ENCODE results near the gene ATP11A.

Gene ATP11A

GRCh38 chr13:112711528-112712265 is 21.9 kb downstream of the ATP11A start:
- Histone ChIP-seq H3K9ac (no peak overlapping the region), H3K79me2 (peaks cover 11% of the 10 kb centered on the region), H3K27me3 (ENCODE audit: control insufficient read depth, insufficient read depth, low read length) (no peaks in the 10 kb centered on the region), H3K27ac (peak overlapping the region; percentile 72), H3K9me3 (ENCODE audit: control insufficient read depth, low read length) (no peaks in the 10 kb centered on the region), H3K4me2 (ENCODE audit: low read length) (peak overlapping the region; percentile 41), H3K4me3 (ENCODE audit: low read depth, low read length) (no peak overlapping the region), H2AFZ (peak overlapping the region; percentile 50), H3K36me3 (ENCODE audit: control insufficient read depth, insufficient read depth, low read length) (no peaks in the 10 kb centered on the region), H3K4me1 (peaks cover 8% of the 10 kb centered on the region)
- TF ChIP-seq, protein P1, sequence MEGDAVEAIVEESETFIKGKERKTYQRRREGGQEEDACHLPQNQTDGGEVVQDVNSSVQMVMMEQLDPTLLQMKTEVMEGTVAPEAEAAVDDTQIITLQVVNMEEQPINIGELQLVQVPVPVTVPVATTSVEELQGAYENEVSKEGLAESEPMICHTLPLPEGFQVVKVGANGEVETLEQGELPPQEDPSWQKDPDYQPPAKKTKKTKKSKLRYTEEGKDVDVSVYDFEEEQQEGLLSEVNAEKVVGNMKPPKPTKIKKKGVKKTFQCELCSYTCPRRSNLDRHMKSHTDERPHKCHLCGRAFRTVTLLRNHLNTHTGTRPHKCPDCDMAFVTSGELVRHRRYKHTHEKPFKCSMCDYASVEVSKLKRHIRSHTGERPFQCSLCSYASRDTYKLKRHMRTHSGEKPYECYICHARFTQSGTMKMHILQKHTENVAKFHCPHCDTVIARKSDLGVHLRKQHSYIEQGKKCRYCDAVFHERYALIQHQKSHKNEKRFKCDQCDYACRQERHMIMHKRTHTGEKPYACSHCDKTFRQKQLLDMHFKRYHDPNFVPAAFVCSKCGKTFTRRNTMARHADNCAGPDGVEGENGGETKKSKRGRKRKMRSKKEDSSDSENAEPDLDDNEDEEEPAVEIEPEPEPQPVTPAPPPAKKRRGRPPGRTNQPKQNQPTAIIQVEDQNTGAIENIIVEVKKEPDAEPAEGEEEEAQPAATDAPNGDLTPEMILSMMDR (IDR thresholded peaks at IDR 0.05) = peak; percentile 4

GRCh38 chr13:112712451-112713207 is 22.8 kb downstream of the ATP11A start:
- TF ChIP-seq, protein P1 (IDR thresholded peaks at IDR 0.05) = no peak
- H3K27ac ChIP-seq = peak overlapping the region; percentile 72
- H3K79me2 ChIP-seq = peaks cover 11% of the 10 kb centered on the region
- no peak overlapping the region for H3K4me3 ChIP-seq (ENCODE audit: low read depth, low read length)
- no peak overlapping the region for H3K9ac ChIP-seq
- H3K36me3 ChIP-seq (ENCODE audit: control insufficient read depth, insufficient read depth, low read length) = no peaks in the 10 kb centered on the region
- H2AFZ ChIP-seq = no peak overlapping the region
- no peaks in the 10 kb centered on the region for H3K9me3 ChIP-seq (ENCODE audit: control insufficient read depth, low read length)
- no peaks in the 10 kb centered on the region for H3K27me3 ChIP-seq (ENCODE audit: control insufficient read depth, insufficient read depth, low read length)
- H3K4me1 ChIP-seq = peaks cover 8% of the 10 kb centered on the region
- H3K4me2 ChIP-seq (ENCODE audit: low read length) = no peak overlapping the region

DNA sequence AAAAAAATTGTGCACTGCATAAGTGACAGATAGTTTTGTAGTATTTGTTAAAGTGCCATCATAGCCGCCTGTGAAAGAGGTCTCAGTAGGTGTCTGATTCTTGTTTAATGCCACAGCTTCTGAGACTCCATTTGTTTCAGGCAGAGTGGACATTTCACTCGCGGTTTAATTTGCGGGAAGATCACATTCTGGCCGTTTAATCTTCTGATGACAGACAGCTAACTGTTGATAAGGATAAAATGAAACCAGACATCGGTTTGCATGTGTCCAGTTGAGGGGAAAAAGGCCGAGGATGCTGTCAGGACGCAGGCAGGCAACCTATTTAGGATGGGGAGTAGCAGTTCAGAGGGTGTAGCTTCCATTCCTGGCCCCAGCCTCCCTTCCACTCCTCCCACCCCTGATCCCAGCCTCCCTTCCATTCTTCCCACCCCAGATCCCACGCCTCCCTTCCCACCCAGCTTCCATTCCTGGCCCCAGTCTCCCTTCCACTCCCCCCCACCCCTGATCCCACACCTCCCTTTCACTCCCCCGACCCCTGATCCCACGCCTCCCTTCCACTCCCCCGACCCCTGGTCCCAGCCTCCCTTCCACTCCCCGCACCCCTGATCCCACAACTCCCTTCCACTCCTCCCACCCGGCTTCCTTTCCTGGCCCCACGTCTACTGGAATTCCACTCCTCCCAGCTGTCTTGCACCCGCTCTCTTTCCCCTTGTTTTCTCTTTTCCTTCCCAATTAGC is 23.8 kb downstream of the ATP11A start:
- Histone ChIP-seq H3K36me3 (ENCODE audit: control insufficient read depth, insufficient read depth, low read length) (no peaks in the 10 kb centered on the region), H2AFZ (no peak overlapping the region), H3K4me2 (ENCODE audit: low read length) (no peak overlapping the region), H3K79me2 (peaks cover 9% of the 10 kb centered on the region), H3K27ac (no peak overlapping the region), H3K4me3 (ENCODE audit: low read depth, low read length) (no peak overlapping the region), H3K9me3 (ENCODE audit: control insufficient read depth, low read length) (no peaks in the 10 kb centered on the region), H3K27me3 (ENCODE audit: control insufficient read depth, insufficient read depth, low read length) (no peaks in the 10 kb centered on the region), H3K9ac (no peak overlapping the region), H3K4me1 (peaks cover 8% of the 10 kb centered on the region)
- TF ChIP-seq, protein P1 (IDR thresholded peaks at IDR 0.05) = no peak

GRCh38 chr13:112714376-112715174 is 24.7 kb downstream of the ATP11A start:
- TF ChIP-seq, protein P1 (IDR thresholded peaks at IDR 0.05) = no peak
- Histone ChIP-seq H3K9me3 (ENCODE audit: control insufficient read depth, low read length) (no peaks in the 10 kb centered on the region), H3K4me3 (ENCODE audit: low read depth, low read length) (no peak overlapping the region), H3K9ac (no peak overlapping the region), H3K4me2 (ENCODE audit: low read length) (no peak overlapping the region), H3K27ac (no peak overlapping the region), H3K36me3 (ENCODE audit: control insufficient read depth, insufficient read depth, low read length) (no peaks in the 10 kb centered on the region), H3K4me1 (peaks cover 8% of the 10 kb centered on the region), H3K27me3 (ENCODE audit: control insufficient read depth, insufficient read depth, low read length) (no peaks in the 10 kb centered on the region), H2AFZ (no peak overlapping the region), H3K79me2 (peaks cover 7% of the 10 kb centered on the region)

Measured in parathyroid adenoma (tissue), 2 donors.